ENCODE data around the gene SELENOM.

The SELENOM gene

DNA sequence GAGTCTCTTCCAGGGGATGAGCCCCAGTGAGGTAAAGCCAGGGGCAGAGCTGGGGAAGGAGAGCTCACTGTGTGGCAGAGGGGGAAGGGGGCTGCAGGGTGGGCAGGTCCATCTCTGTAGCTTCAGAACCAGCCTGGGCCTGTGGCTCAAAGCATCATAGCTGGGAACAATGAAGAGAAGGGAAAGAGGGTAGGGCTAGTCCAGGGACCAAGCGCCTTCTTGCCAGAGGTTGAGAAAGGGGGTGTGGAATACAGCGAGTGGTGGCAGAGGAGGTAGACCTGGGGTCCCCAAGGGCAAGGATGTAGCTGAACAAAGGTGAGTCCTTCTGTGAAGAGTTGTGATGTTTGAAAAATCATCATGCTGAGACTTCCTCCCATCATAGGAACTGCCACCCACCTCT lies 34.2 kb upstream of the SELENOM start:
- Histone ChIP-seq H3K9me3 (ENCODE audit: insufficient read depth, low read depth, low read length) (no peaks in the 10 kb centered on the region), H3K27me3 (ENCODE audit: insufficient read depth, low read length) (no peaks in the 10 kb centered on the region), H3K4me3 (ENCODE audit: low read length) (no peak overlapping the region), H3K4me1 (ENCODE audit: insufficient read depth, low read length) (peaks cover 6% of the 10 kb centered on the region; the same call in 1 of the 2 replicates), H3K27ac (ENCODE audit: low read length) (no peak overlapping the region), H3K36me3 (ENCODE audit: insufficient read depth, low read depth, low read length) (peaks cover 18% of the 10 kb centered on the region; the same call in 1 of the 2 replicates), H3K9ac (ENCODE audit: low read depth, low read length) (no peak overlapping the region; the same call in 1 of the 2 replicates)

DNA sequence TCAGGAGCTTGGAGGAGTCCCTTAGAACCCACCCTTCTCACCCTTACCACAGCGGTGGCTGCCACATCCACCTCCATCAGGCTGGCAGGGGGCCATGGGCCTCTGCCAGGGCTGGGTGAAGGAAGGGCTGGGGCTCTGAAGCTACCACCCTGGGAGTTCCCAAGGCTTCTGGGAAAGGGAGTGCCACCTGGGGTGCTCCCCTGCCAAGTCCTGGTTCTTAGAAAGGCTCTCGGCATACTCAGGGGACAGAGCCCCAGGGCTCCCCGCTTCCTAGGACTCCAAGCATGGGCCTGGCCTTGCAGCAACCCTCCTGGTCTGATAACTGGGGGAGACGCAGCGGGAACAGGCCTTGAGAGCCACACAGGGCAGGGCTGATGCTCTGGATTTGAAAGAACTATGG lies 33.4 kb upstream of the SELENOM start:
- Histone ChIP-seq H3K9ac (ENCODE audit: low read depth, low read length) (peak overlapping the region; percentile 89; the same call in 1 of the 2 replicates), H3K27me3 (ENCODE audit: insufficient read depth, low read length) (no peaks in the 10 kb centered on the region), H3K36me3 (ENCODE audit: insufficient read depth, low read depth, low read length) (peaks cover 26% of the 10 kb centered on the region; the same call in 1 of the 2 replicates), H3K4me3 (ENCODE audit: low read length) (no peak overlapping the region; the same call in 1 of the 2 replicates), H3K9me3 (ENCODE audit: insufficient read depth, low read depth, low read length) (no peaks in the 10 kb centered on the region), H3K27ac (ENCODE audit: low read length) (peak overlapping the region; percentile 95), H3K4me1 (ENCODE audit: insufficient read depth, low read length) (peaks cover 6% of the 10 kb centered on the region; the same call in 1 of the 2 replicates)

DNA sequence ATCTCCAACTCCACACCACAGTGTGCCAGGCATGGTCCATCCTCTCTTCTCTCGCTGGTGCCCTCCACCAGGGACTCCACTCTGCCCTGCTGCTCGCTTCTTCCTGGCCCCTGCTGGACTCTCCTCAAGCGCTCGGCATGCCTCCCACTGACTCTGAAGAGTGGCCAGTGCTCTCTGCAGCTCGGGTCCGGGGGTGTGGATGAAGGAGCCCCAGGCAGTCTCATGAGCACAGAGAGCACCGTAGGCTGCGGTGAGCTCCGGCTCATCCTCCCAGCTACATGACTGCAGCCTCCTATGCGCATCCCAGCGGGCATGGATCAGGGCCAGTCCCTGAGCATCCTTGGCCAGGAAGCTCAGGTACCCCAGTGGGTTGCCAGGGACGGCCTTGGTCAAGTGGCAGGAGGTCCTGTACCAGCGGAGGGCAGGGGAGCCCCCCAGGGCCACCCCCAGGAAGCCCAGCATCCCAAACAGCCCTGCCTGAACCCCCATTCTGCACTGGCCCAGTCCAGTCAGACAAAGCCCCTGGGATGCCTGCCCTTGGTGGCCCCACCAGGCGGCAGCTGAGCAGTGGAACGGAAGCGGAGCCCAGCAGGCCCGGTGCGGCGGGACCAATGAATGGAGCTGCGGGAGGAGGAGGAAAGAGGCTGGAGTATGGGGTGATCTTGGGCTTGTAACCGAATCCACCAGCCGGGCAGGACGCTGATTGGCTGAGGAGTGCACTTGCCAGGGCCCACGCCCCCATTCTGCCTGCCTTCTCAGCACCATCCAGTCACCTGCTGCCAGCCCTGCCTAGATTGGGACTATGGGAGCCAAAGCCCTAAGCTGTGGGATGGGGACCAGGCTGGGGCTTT lies 32.7 kb upstream of the SELENOM start, which contains the start of gene PLA2G3:
Gene PLA2G3, minus strand, starts transcription at position 643 of the 851 bp plus-strand sequence. Its CDS starts 154 bp downstream, at position 489.
- peak within 1 kb of the TSS; percentile 89; the same call in 1 of the 2 replicates for H3K9ac ChIP-seq (ENCODE audit: low read depth, low read length)

DNA sequence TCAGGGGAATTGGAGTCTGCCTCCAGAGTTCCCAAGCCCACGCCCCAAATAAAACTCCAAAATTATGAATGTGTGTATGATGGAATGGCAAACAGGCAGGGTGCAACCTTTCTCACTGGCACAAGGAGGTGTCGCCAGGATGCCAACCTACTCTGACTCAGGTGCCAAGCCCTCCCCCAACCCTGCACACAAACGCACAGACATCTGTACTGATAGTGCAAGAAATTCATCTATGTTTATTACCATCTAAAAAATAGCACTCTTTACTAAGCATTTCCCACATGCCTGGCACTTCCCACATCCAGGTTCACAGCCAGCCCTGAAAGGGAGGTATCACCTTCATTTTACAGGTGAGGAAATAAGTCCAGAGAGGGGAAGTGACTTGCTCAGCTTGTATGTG lies 31.7 kb upstream of the SELENOM start:
- Histone ChIP-seq H3K27ac (ENCODE audit: low read length) (peak overlapping the region; percentile 62), H3K27me3 (ENCODE audit: insufficient read depth, low read length) (no peaks in the 10 kb centered on the region), H3K9ac (ENCODE audit: low read depth, low read length) (peak overlapping the region; percentile 89; the same call in 1 of the 2 replicates), H3K4me1 (ENCODE audit: insufficient read depth, low read length) (peaks cover 6% of the 10 kb centered on the region; the same call in 1 of the 2 replicates), H3K4me3 (ENCODE audit: low read length) (peak overlapping the region; percentile 88; the same call in 1 of the 2 replicates), H3K9me3 (ENCODE audit: insufficient read depth, low read depth, low read length) (no peaks in the 10 kb centered on the region), H3K36me3 (ENCODE audit: insufficient read depth, low read depth, low read length) (peaks cover 41% of the 10 kb centered on the region; the same call in 1 of the 2 replicates)

More for the DNA sequence above, 32.7 kb upstream of the SELENOM start, which contains the start of gene PLA2G3:
- H3K27ac ChIP-seq (ENCODE audit: low read length): peak within 1 kb of the TSS; percentile 95
- peak within 1 kb of the TSS; percentile 88; the same call in 1 of the 2 replicates for H3K4me3 ChIP-seq (ENCODE audit: low read length)
- H3K9me3 ChIP-seq (ENCODE audit: insufficient read depth, low read depth, low read length): no peaks in the 10 kb centered on the region
- H3K4me1 ChIP-seq (ENCODE audit: insufficient read depth, low read length): peaks cover 6% of the 10 kb centered on the region; the same call in 1 of the 2 replicates
- H3K27me3 ChIP-seq (ENCODE audit: insufficient read depth, low read length): no peaks in the 10 kb centered on the region
- H3K36me3 ChIP-seq (ENCODE audit: insufficient read depth, low read depth, low read length): peaks cover 33% of the 10 kb centered on the region; the same call in 1 of the 2 replicates

DNA sequence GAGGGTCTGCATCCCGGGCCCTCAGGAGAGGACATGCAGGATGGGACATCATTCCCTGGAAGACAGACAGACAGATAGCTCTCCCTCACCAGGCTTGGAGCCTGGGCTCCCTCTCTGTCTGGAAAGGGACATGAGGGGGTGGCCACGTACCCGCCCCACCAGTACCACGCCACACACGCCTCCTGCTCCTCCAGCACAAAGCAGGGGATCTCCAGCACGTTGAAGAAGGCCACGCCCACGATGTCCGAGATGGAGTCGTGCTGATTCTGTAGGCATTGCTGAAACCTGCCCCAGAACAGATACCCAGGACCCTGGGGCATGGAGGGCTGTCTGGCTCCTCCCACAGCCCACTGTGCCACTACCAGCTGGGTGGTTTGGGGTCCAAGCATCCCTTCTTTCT lies 30.8 kb upstream of the SELENOM start:
- Histone ChIP-seq H3K36me3 (ENCODE audit: insufficient read depth, low read depth, low read length) (peaks cover 45% of the 10 kb centered on the region; the same call in 1 of the 2 replicates), H3K4me3 (ENCODE audit: low read length) (peak overlapping the region; percentile 88; the same call in 1 of the 2 replicates), H3K9me3 (ENCODE audit: insufficient read depth, low read depth, low read length) (no peaks in the 10 kb centered on the region), H3K4me1 (ENCODE audit: insufficient read depth, low read length) (peaks cover 6% of the 10 kb centered on the region; the same call in 1 of the 2 replicates), H3K27ac (ENCODE audit: low read length) (no peak overlapping the region), H3K27me3 (ENCODE audit: insufficient read depth, low read length) (no peaks in the 10 kb centered on the region), H3K9ac (ENCODE audit: low read depth, low read length) (no peak overlapping the region; the same call in 1 of the 2 replicates)

DNA sequence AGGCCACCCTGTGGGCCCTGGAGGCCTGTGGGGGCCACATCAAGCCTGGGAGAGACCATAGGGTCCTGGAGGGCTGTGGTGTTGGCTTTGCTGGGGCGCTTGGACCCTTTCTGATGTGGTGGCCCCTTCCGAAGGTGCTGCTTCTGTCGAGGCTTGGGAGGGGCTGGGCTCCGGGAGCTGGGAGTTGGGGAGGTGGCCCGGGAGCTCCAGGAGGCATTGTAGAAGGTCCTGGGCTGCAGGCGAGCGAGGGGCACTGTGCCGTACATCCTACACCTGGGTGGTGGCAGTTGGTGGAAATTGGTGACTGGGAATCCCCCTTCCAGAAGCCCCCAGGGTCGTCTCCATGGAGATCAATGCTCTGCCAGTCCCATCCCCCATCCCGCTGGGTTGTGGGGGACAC lies 30.4 kb upstream of the SELENOM start:
- H3K36me3 ChIP-seq (ENCODE audit: insufficient read depth, low read depth, low read length): peaks cover 49% of the 10 kb centered on the region; the same call in 1 of the 2 replicates
- no peak overlapping the region for H3K27ac ChIP-seq (ENCODE audit: low read length)
- H3K9ac ChIP-seq (ENCODE audit: low read depth, low read length): no peak overlapping the region
- H3K27me3 ChIP-seq (ENCODE audit: insufficient read depth, low read length): no peaks in the 10 kb centered on the region
- H3K9me3 ChIP-seq (ENCODE audit: insufficient read depth, low read depth, low read length): no peaks in the 10 kb centered on the region
- H3K4me1 ChIP-seq (ENCODE audit: insufficient read depth, low read length): peaks cover 6% of the 10 kb centered on the region; the same call in 1 of the 2 replicates
- H3K4me3 ChIP-seq (ENCODE audit: low read length): no peak overlapping the region

DNA sequence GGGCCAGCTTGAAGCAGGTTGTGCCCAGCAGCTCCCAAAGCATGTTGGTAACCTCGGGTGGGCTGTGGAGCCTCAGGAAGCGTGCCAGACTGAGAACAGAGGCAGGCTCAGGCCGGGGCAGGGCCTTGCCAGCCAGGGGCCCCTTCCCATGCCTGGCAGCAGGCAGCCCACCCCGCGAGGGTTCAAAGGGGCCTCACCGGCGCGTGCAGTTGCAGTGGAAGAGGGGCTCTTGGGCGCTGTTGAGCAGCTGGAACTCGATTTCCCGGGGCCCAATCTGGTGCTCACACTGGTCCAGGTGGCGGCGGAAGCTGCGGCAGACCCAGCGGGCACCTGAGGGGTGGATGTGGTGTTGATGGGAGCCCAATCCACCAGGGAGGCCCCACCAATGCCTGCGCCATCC lies 29.3 kb upstream of the SELENOM start:
- H3K9ac ChIP-seq (ENCODE audit: low read depth, low read length): no peak overlapping the region
- H3K36me3 ChIP-seq (ENCODE audit: insufficient read depth, low read depth, low read length): peaks cover 51% of the 10 kb centered on the region; the same call in 1 of the 2 replicates
- no peaks in the 10 kb centered on the region for H3K27me3 ChIP-seq (ENCODE audit: insufficient read depth, low read length)
- H3K4me1 ChIP-seq (ENCODE audit: insufficient read depth, low read length): peaks cover 6% of the 10 kb centered on the region; the same call in 1 of the 2 replicates
- H3K27ac ChIP-seq (ENCODE audit: low read length): no peak overlapping the region
- no peaks in the 10 kb centered on the region for H3K9me3 ChIP-seq (ENCODE audit: insufficient read depth, low read depth, low read length)
- H3K4me3 ChIP-seq (ENCODE audit: low read length): no peak overlapping the region

DNA sequence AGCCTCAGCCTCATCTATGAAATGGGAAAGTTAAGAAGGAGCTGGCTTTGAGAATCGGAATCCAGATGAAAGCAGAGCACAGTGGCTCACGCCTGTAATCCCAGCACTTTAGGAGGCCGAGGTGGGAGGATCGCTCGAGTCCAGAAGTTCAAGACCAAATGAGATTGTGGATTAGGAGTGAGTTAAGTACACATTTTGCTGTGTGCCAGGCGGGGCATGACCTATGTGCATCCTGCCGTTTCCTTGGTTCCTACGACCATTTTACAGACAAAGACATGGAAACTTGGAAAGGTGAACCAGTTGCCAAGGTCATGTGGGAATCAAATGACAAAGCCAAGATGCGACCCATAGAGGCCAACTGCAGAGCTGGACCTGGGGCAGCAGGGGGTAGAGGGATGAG lies 28.8 kb upstream of the SELENOM start:
- H3K9ac ChIP-seq (ENCODE audit: low read depth, low read length): no peak overlapping the region
- H3K4me3 ChIP-seq (ENCODE audit: low read length): no peak overlapping the region
- peaks cover 6% of the 10 kb centered on the region; the same call in 1 of the 2 replicates for H3K4me1 ChIP-seq (ENCODE audit: insufficient read depth, low read length)
- H3K36me3 ChIP-seq (ENCODE audit: insufficient read depth, low read depth, low read length): peaks cover 51% of the 10 kb centered on the region; the same call in 1 of the 2 replicates
- no peak overlapping the region for H3K27ac ChIP-seq (ENCODE audit: low read length)
- no peaks in the 10 kb centered on the region for H3K27me3 ChIP-seq (ENCODE audit: insufficient read depth, low read length)
- H3K9me3 ChIP-seq (ENCODE audit: insufficient read depth, low read depth, low read length): no peaks in the 10 kb centered on the region

DNA sequence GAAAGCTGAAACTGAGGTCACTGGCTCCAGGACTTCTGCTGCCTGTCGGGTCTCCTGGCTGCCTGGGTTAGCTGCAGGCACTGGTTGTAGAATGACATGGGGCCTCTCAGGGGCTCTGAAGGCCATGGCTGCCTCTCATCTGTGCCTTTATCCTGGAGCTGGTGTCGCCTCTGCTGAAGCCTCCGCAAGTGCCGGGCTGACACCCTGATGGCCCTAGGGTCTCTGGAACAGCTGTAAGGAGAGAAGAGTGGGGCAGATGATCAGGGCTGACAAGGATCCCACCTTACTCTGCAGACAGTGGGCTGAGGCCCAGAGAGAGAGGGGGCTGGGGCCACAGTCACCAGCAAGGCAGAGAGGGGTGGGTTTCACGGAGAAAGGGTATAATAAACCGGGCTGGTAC lies 28.3 kb upstream of the SELENOM start:
- Histone ChIP-seq H3K9me3 (ENCODE audit: insufficient read depth, low read depth, low read length) (no peaks in the 10 kb centered on the region), H3K27me3 (ENCODE audit: insufficient read depth, low read length) (no peaks in the 10 kb centered on the region), H3K27ac (ENCODE audit: low read length) (no peak overlapping the region), H3K9ac (ENCODE audit: low read depth, low read length) (no peak overlapping the region), H3K4me3 (ENCODE audit: low read length) (no peak overlapping the region), H3K36me3 (ENCODE audit: insufficient read depth, low read depth, low read length) (peaks cover 51% of the 10 kb centered on the region; the same call in 1 of the 2 replicates), H3K4me1 (ENCODE audit: insufficient read depth, low read length) (peaks cover 2% of the 10 kb centered on the region; the same call in 1 of the 2 replicates)

DNA sequence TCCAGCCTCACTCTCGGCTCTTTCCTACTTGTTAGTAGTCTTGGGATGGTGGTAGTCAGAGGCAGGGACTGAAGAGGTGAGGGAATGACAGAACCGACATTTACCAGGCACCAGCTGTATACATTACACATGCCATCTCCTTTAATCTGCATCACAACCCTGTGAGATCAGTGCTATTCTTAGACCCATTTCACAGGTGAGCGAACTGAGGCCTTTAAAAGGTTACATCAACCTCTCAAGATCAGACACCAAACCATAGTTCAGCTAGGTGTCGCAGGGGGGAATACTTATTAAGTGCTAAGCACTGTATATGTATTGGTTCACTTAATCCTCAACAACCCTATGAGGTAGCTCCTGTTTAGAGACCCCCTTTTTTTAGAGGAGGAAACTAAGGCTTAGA lies 27.3 kb upstream of the SELENOM start:
- Histone ChIP-seq H3K9me3 (ENCODE audit: insufficient read depth, low read depth, low read length) (no peaks in the 10 kb centered on the region), H3K9ac (ENCODE audit: low read depth, low read length) (no peak overlapping the region), H3K36me3 (ENCODE audit: insufficient read depth, low read depth, low read length) (peaks cover 51% of the 10 kb centered on the region; the same call in 1 of the 2 replicates), H3K4me3 (ENCODE audit: low read length) (no peak overlapping the region), H3K27me3 (ENCODE audit: insufficient read depth, low read length) (no peaks in the 10 kb centered on the region), H3K27ac (ENCODE audit: low read length) (no peak overlapping the region), H3K4me1 (ENCODE audit: insufficient read depth, low read length) (no peaks in the 10 kb centered on the region)

DNA sequence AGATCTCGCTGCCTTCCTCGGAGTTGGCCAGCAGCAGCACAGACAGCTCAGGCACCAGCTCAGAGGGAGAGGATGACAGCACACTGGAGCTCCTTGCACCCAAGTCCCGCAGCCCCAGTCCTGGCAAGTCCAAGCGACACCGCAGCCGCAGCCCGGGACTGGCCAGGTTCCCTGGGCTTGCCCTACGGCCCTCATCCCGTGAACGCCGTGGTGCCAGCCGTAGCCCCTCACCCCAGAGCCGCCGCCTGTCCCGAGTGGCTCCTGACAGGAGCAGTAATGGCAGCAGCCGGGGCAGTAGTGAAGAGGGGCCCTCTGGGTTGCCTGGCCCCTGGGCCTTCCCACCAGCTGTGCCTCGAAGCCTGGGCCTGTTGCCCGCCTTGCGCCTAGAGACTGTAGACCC lies 26.5 kb upstream of the SELENOM start:
- Histone ChIP-seq H3K4me3 (ENCODE audit: low read length) (no peak overlapping the region), H3K27ac (ENCODE audit: low read length) (no peak overlapping the region), H3K9me3 (ENCODE audit: insufficient read depth, low read depth, low read length) (no peaks in the 10 kb centered on the region), H3K9ac (ENCODE audit: low read depth, low read length) (no peak overlapping the region), H3K27me3 (ENCODE audit: insufficient read depth, low read length) (no peaks in the 10 kb centered on the region), H3K4me1 (ENCODE audit: insufficient read depth, low read length) (no peaks in the 10 kb centered on the region), H3K36me3 (ENCODE audit: insufficient read depth, low read depth, low read length) (peaks cover 51% of the 10 kb centered on the region; the same call in 1 of the 2 replicates)
